ENCODE data around the gene KCNAB2.
A peak's percentile ranks its signal among the peaks of the same experiment; 100 is the strongest.

DNA sequence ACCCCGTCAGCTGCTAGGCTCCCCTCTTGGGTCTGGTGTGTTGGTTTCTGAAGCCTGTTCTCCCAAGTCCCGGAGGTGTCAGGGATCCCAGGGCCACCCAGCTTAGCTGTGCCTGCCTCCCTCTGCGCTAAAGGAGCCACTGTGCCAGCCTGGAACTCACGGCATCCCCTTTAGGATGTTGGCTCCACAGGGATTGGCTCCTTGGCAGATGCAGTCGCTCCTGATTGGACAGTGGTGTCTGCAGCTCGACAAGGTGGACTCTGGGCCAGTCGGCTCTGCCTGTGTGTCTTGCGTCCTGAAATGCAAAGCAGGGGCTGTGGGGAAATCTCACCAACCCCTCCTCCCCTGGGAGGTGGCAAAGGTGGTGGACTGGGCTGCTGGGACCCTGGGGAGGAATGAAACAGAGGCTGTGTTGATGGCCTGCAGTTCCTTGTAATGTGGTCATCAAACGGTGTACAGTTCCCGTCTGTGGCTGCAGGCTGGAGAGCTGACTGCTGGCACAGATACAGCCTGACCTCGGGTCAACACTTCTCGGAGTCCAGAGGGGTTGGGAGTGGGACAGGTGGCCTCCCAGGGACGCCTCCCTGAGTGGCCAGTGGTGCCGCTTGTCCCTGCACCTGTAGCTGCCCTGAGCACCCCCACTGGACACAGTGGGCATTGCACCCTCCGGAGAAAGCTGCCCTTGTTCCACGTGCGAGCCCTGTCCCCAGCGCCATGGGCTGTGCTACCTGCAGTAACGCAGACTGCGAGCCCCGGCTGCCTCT, 11.5 kb upstream of the KCNAB2 start:
- TF ChIP-seq, protein P1, sequence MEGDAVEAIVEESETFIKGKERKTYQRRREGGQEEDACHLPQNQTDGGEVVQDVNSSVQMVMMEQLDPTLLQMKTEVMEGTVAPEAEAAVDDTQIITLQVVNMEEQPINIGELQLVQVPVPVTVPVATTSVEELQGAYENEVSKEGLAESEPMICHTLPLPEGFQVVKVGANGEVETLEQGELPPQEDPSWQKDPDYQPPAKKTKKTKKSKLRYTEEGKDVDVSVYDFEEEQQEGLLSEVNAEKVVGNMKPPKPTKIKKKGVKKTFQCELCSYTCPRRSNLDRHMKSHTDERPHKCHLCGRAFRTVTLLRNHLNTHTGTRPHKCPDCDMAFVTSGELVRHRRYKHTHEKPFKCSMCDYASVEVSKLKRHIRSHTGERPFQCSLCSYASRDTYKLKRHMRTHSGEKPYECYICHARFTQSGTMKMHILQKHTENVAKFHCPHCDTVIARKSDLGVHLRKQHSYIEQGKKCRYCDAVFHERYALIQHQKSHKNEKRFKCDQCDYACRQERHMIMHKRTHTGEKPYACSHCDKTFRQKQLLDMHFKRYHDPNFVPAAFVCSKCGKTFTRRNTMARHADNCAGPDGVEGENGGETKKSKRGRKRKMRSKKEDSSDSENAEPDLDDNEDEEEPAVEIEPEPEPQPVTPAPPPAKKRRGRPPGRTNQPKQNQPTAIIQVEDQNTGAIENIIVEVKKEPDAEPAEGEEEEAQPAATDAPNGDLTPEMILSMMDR (IDR thresholded peaks at IDR 0.05), result peak in 2 of 4 experiments; percentile 27 to 58
- no peak for TF ChIP-seq POLR2AphosphoS5 (IDR thresholded peaks at IDR 0.05)

All from prostate gland (tissue), 2 donors.